ENCODE results near the gene ATP11C. TPM values are rescaled to one million over a fixed set of nuclear protein-coding genes. Genes with fewer than 3 reads are reported as not detected.

Gene ATP11C
- polyA plus RNA-seq, 1 donor from 2014 or later: 6.1 TPM

- no peak overlapping the region for H3K27ac Mint-ChIP-seq
- H3K36me3 Mint-ChIP-seq: no peaks in the 10 kb centered on the region
- H3K27me3 Mint-ChIP-seq: no peaks in the 10 kb centered on the region
- no peak overlapping the region for H3K4me3 Mint-ChIP-seq
- H3K4me1 Mint-ChIP-seq: peaks cover 2 to 5% (median 5%) of the 10 kb centered on the region in 3 donors
- H3K9me3 Mint-ChIP-seq: no peaks in the 10 kb centered on the region
These were observed 109.0 kb downstream of the ATP11C start for GRCh38 chrX:139823806-139824205.

GRCh38 chrX:139820358-139820984 is 112.4 kb downstream of the ATP11C start:
- H3K4me1 Mint-ChIP-seq: peaks cover 0 to 2% (median 0%) of the 10 kb centered on the region in 3 donors
- no peaks in the 10 kb centered on the region for H3K9me3 Mint-ChIP-seq

GRCh38 chrX:139816204-139816603 is 116.6 kb downstream of the ATP11C start:
- Mint-ChIP-seq H3K27ac (no peak overlapping the region), H3K4me1 (peaks cover 4 to 11% (median 4%) of the 10 kb centered on the region in 3 donors), H3K36me3 (peaks cover 5% of the 10 kb centered on the region), H3K4me3 (no peak overlapping the region), H3K27me3 (no peaks in the 10 kb centered on the region), H3K9me3 (no peaks in the 10 kb centered on the region)

More at GRCh38 chrX:139820358-139820984, 112.4 kb downstream of the ATP11C start:
- H3K4me3 Mint-ChIP-seq: no peak overlapping the region
- no peaks in the 10 kb centered on the region for H3K36me3 Mint-ChIP-seq
- H3K27me3 Mint-ChIP-seq: no peaks in the 10 kb centered on the region
- no peak overlapping the region for H3K27ac Mint-ChIP-seq

GRCh38 chrX:139815771-139816170 is 117.1 kb downstream of the ATP11C start:
- peaks cover 4 to 11% (median 4%) of the 10 kb centered on the region in 3 donors for H3K4me1 Mint-ChIP-seq
- no peaks in the 10 kb centered on the region for H3K27me3 Mint-ChIP-seq
- H3K36me3 Mint-ChIP-seq: peaks cover 5% of the 10 kb centered on the region
- H3K27ac Mint-ChIP-seq: no peak overlapping the region
- no peaks in the 10 kb centered on the region for H3K9me3 Mint-ChIP-seq
- no peak overlapping the region for H3K4me3 Mint-ChIP-seq

GRCh38 chrX:139811942-139812629 is 120.8 kb downstream of the ATP11C start:
- Mint-ChIP-seq H3K27me3 (no peaks in the 10 kb centered on the region), H3K4me3 (peak overlapping the region in 2 of 4 donors; percentile 21 to 70), H3K36me3 (peaks cover 6% of the 10 kb centered on the region), H3K27ac (peak overlapping the region in 2 of 3 donors; percentile 49 to 64), H3K9me3 (no peaks in the 10 kb centered on the region), H3K4me1 (peaks cover 4 to 11% (median 4%) of the 10 kb centered on the region in 3 donors)

GRCh38 chrX:139804482-139804881 is 128.4 kb downstream of the ATP11C start:
- H3K4me3 Mint-ChIP-seq: no peak overlapping the region
- H3K27me3 Mint-ChIP-seq: no peaks in the 10 kb centered on the region
- H3K4me1 Mint-ChIP-seq: no peaks in the 10 kb centered on the region
- no peak overlapping the region for H3K27ac Mint-ChIP-seq
- H3K36me3 Mint-ChIP-seq: peaks cover 3% of the 10 kb centered on the region
- H3K9me3 Mint-ChIP-seq: no peaks in the 10 kb centered on the region

- no peaks in the 10 kb centered on the region for H3K27me3 Mint-ChIP-seq
- no peaks in the 10 kb centered on the region for H3K9me3 Mint-ChIP-seq
- H3K27ac Mint-ChIP-seq: no peak overlapping the region
- H3K4me3 Mint-ChIP-seq: no peak overlapping the region
- H3K36me3 Mint-ChIP-seq: peaks cover 2% of the 10 kb centered on the region
- peaks cover 0 to 3% (median 0%) of the 10 kb centered on the region in 3 donors for H3K4me1 Mint-ChIP-seq
These were observed 129.6 kb downstream of the ATP11C start for GRCh38 chrX:139803224-139803623.

GRCh38 chrX:139802048-139802447 is 130.8 kb downstream of the ATP11C start:
- Mint-ChIP-seq H3K27ac (no peak overlapping the region), H3K36me3 (peaks cover 2% of the 10 kb centered on the region), H3K27me3 (no peaks in the 10 kb centered on the region), H3K4me3 (no peak overlapping the region), H3K4me1 (peaks cover 0 to 4% (median 0%) of the 10 kb centered on the region in 3 donors), H3K9me3 (no peaks in the 10 kb centered on the region)

- H3K4me3 Mint-ChIP-seq: no peak overlapping the region
- H3K27ac Mint-ChIP-seq: no peak overlapping the region
- peaks cover 2% of the 10 kb centered on the region for H3K36me3 Mint-ChIP-seq
- no peaks in the 10 kb centered on the region for H3K27me3 Mint-ChIP-seq
- H3K9me3 Mint-ChIP-seq: no peaks in the 10 kb centered on the region
- peaks cover 0 to 5% (median 0%) of the 10 kb centered on the region in 3 donors for H3K4me1 Mint-ChIP-seq
These were observed 131.4 kb downstream of the ATP11C start for GRCh38 chrX:139801397-139801813.

- peaks cover 2% of the 10 kb centered on the region for H3K36me3 Mint-ChIP-seq
- no peak overlapping the region for H3K4me3 Mint-ChIP-seq
- H3K4me1 Mint-ChIP-seq: peaks cover 10 to 18% (median 13%) of the 10 kb centered on the region in 3 donors
- peak overlapping the region in 1 of 3 donors; percentile 59 for H3K27ac Mint-ChIP-seq
- no peaks in the 10 kb centered on the region for H3K9me3 Mint-ChIP-seq
- H3K27me3 Mint-ChIP-seq: no peaks in the 10 kb centered on the region
These were observed 134.2 kb downstream of the ATP11C start for GRCh38 chrX:139798701-139799100.

- no peaks in the 10 kb centered on the region for H3K27me3 Mint-ChIP-seq
- peaks cover 10 to 18% (median 13%) of the 10 kb centered on the region in 3 donors for H3K4me1 Mint-ChIP-seq
- no peaks in the 10 kb centered on the region for H3K9me3 Mint-ChIP-seq
- peak overlapping the region in 1 of 4 donors; percentile 59 for H3K4me3 Mint-ChIP-seq
- peak overlapping the region in 2 of 3 donors; percentile 37 to 55 for H3K27ac Mint-ChIP-seq
- H3K36me3 Mint-ChIP-seq: no peaks in the 10 kb centered on the region
These were observed 137.7 kb downstream of the ATP11C start for GRCh38 chrX:139795196-139795595.

GRCh38 chrX:139787601-139788000 is 145.3 kb downstream of the ATP11C start:
- peaks cover 1 to 4% (median 3%) of the 10 kb centered on the region in 3 donors for H3K4me1 Mint-ChIP-seq
- H3K27me3 Mint-ChIP-seq: no peaks in the 10 kb centered on the region
- H3K9me3 Mint-ChIP-seq: no peaks in the 10 kb centered on the region
- no peak overlapping the region for H3K4me3 Mint-ChIP-seq
- no peak overlapping the region for H3K27ac Mint-ChIP-seq
- H3K36me3 Mint-ChIP-seq: peaks cover 9% of the 10 kb centered on the region

GRCh38 chrX:139784807-139785206 is 148.0 kb downstream of the ATP11C start:
- Mint-ChIP-seq H3K27me3 (no peaks in the 10 kb centered on the region), H3K36me3 (peaks cover 18% of the 10 kb centered on the region), H3K9me3 (no peaks in the 10 kb centered on the region), H3K4me3 (peak overlapping the region in 2 of 4 donors; percentile 14 to 54), H3K27ac (peak overlapping the region in 1 of 3 donors; percentile 73), H3K4me1 (peaks cover 1 to 4% (median 3%) of the 10 kb centered on the region in 3 donors)

GRCh38 chrX:139783959-139784358 is 148.9 kb downstream of the ATP11C start:
- H3K27me3 Mint-ChIP-seq: no peaks in the 10 kb centered on the region
- peaks cover 18% of the 10 kb centered on the region for H3K36me3 Mint-ChIP-seq
- H3K4me3 Mint-ChIP-seq: no peak overlapping the region
- no peaks in the 10 kb centered on the region for H3K9me3 Mint-ChIP-seq
- no peak overlapping the region for H3K27ac Mint-ChIP-seq
- peaks cover 1 to 4% (median 3%) of the 10 kb centered on the region in 3 donors for H3K4me1 Mint-ChIP-seq

GRCh38 chrX:139783030-139783429 is 149.8 kb downstream of the ATP11C start:
- H3K9me3 Mint-ChIP-seq: no peaks in the 10 kb centered on the region
- H3K4me3 Mint-ChIP-seq: no peak overlapping the region
- no peak overlapping the region for H3K27ac Mint-ChIP-seq

More at GRCh38 chrX:139783030-139783429, 149.8 kb downstream of the ATP11C start:
- Mint-ChIP-seq H3K36me3 (peaks cover 18% of the 10 kb centered on the region), H3K4me1 (peaks cover 1 to 4% (median 3%) of the 10 kb centered on the region in 3 donors), H3K27me3 (no peaks in the 10 kb centered on the region)
